Activated CD4-positive, alpha-beta T cell treated with anti-CD3 and anti-CD28 coated beads for 4 hours (primary cell): ENCODE measurements around the gene FBLIM1.
"Not testable (repeated sequence)": the region's sequence is repeated elsewhere in the genome, so short reads cannot be mapped to it uniquely, and the experiment has no call there.

Source experiments
- DNase-seq, 2 donors: peaks; one replicate each; pipeline ENCODE4 v3.0.0-alpha.2; 2020

Gene FBLIM1

GRCh38 chr1:15825800-15826199 lies 67.2 kb downstream of the FBLIM1 start:
- no peak for DNase-seq

DNA sequence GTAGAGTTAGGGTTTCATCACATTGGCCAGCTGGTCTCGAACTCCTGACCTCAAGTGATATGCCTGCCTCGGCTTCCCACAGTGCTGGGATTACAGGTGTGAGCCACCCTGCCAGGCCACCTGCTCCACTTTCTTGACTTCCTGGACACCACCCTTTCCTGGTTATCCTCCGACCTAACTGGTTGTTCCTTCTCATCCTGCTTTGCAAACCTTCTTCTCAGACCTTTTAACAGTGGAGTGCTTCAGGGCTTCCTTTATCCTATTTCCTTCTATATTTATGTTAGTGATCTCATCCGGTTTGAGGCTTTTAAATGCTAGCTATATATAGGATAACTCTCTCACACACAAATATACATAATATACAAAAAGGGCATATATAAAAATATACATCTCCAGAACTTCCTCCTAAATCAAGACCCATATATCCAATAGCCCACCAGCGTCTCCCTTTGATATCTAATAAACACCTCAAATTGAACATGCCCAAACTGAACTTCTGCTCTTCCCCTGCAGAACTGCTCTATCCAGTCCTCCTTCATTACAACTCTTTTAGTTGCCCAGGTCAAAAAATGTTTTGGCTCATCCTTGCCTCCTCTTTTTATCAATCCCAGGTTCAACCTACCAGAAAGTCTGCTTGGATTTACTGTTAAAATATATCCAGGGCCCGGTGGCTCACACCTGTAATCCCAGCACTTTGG lies 68.4 kb downstream of the FBLIM1 start:
- DNase-seq, result no peak

- DNase-seq, result not testable (repeated sequence)
These were observed 69.0 kb downstream of the FBLIM1 start for GRCh38 chr1:15827567-15827966.

DNA sequence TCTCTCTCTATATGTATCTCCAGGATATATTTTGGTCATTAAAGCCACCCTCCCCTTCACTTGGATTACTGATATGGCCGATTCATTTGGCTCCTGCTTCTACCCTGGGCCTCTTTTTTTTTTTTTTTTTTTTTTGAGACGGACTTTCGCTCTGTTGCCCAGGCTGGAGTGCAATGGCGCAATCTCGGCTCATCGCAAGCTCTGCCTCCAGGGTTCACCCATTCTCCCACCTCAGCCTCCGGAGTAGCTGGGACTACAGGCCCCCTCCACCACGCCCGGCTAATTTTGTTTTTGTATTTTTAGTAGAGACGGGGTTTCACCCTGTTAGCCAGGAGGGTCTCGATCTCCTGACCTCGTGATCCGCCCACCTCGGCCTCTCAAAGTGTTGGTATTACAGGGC lies 70.3 kb downstream of the FBLIM1 start:
- not testable (repeated sequence) for DNase-seq

GRCh38 chr1:15830258-15830657 lies 71.7 kb downstream of the FBLIM1 start:
- no peak for DNase-seq

GRCh38 chr1:15833069-15833679 lies 74.6 kb downstream of the FBLIM1 start:
- DNase-seq, result peak; percentile 51 to 57

DNA sequence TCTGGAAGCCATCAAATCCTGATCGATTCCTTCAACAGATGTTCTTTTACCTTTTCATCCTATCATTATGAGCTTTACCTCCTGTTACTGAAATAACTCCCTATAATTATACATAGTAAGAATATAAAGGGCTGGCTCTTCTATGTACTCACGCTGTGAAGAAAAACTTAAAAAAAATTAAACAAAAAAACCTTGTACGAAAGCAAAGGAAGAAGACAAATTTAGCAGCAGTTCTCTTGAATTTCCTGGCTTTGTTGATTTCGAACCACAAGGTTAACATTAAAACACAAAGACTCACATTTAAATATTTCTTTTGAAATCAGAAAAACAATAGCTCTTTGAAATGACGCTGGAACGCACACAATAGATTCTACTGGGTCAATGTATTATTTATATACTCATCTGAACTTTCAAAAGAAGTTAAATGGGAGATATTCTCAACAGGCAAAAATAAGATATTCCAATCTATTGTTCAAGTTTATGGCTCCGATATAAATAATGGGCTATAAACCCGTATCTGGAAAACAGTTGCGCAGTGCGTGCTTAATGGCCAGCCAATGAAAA lies 75.3 kb downstream of the FBLIM1 start:
- no peak for DNase-seq

DNA sequence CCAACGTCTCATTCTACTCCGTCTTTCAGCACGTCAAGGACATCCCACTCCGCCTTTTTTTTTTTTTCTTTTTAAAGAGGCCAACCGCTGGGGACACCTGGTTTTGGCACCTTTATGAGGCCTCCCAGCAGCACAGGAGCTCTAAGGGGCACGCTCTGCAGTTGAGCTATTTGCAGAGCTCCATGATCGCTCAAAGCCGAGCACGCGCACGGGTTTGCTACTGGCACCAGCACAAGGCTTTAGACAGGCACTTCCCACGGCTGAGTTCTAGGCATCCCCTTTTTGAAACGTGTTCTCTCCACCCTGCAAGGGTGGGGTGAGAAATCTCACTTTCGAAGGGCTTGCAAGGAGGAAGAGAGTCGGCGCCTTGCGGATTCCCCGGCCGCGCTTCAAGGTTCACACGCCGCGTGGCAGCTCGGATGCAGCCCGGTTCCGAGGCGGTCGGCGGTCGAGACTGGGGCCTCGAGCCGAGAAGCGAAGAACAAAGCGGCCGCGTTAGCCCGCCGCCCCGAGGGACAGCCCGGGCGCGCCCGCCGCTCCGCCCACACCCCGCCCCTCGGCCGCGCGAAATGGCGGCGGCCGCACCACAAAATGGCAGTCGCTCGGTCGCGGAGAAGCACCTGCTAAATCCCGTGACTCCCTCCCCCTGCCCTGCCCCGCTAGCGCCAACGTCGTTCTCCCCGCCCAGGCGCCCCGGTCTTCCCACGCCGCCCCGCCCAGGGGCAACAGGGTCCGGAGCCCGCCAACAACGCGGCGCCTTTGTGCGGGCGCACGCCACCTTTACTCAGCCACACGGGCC lies 76.0 kb downstream of the FBLIM1 start:
- DNase-seq, result peak; percentile 86 to 92

GRCh38 chr1:15835205-15835740 lies 76.7 kb downstream of the FBLIM1 start:
- DNase-seq, result peak; percentile 40 to 52

DNA sequence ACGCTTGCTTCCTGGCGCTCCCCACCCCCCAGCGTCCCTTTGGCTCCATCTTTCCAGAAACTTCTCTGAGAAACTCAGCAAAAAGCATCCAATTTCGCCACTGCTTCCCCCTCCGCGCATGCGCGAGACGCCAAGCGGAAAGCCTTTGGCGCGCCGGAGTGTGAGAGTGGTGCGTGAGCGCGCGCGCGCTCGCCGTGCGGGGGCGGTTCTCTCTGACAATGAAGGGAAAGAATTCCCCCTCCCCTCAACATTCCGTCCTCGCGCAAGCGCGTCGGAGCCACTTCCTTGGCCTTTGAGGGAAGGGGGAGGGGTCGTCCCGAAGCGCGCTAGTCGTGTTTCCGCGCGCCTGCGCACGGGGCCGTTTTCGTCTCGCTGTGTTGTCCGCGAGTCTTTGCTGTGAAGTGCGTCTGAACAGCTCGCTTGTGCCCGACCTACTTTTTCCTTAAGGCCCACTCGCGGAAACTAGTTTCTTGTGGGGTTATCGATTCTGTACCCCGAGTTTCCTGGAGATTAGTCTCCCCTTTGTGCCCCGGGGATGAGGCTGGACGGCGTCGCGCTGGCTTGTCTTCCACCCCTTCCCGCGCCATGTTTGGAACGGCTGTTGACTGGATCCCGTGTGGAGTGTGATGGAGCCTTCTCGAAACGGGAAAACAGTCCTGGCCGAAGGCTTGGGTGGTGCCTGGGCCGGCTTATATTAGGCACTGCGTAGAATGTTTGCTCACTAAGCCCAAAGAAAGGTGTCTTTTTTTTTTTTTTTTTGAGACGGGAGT lies 77.3 kb downstream of the FBLIM1 start:
- peak; percentile 99 for DNase-seq
